ENCODE measurements around the gene AFF1.

GRCh38 chr4:87018753-87019152 lies 83.9 kb downstream of the AFF1 start:
- TF ChIP-seq RFX5 (IDR thresholded peaks at IDR 0.05; ENCODE audit: low read depth, low read length) = no peak
- no peak for TF ChIP-seq POLR2A (IDR thresholded peaks at IDR 0.05; ENCODE audit: low read depth, low read length)
- TF ChIP-seq CTCF (conservative IDR thresholded peaks at IDR 0.05; ENCODE audit: low read depth, low read length) = no peak
- TF ChIP-seq MAFK (IDR thresholded peaks at IDR 0.05; ENCODE audit: low read depth, low read length) = no peak
- TF ChIP-seq RAD21 (IDR thresholded peaks at IDR 0.05; ENCODE audit: low read length) = no peak
- no peak for TF ChIP-seq ELK1 (IDR thresholded peaks at IDR 0.05; ENCODE audit: borderline replicate concordance, low read depth, low read length)
- TF ChIP-seq USF2 (IDR thresholded peaks at IDR 0.05; ENCODE audit: low read depth, low read length) = no peak
- no peak for TF ChIP-seq NFE2L2 (IDR thresholded peaks at IDR 0.05; ENCODE audit: low read depth, low read length)
- no peak for TF ChIP-seq SMC3 (IDR thresholded peaks at IDR 0.05; ENCODE audit: low read depth, low read length)
- TF ChIP-seq CHD1 (IDR thresholded peaks at IDR 0.05; ENCODE audit: low read depth, low read length) = no peak
- TF ChIP-seq MXI1 (IDR thresholded peaks at IDR 0.05; ENCODE audit: borderline replicate concordance, low read depth, low read length) = no peak
- TF ChIP-seq MAZ (IDR thresholded peaks at IDR 0.05; ENCODE audit: borderline replicate concordance, low read depth, low read length) = no peak
- TF ChIP-seq CEBPB (IDR thresholded peaks at IDR 0.05; ENCODE audit: low read depth, low read length) = no peak

Measured in IMR-90 (cell line).